Endothelial cell (in vitro differentiated cells): ENCODE data around the gene TMEM130. TPM values are rescaled to one million over a fixed set of nuclear protein-coding genes. Genes with fewer than 3 reads are reported as not detected.

Source experiments
- DNase-seq: peaks from one replicate; pipeline ENCODE4 v3.0.0; 2021; ENCODE audit warnings: low spot score
- H3K27ac Mint-ChIP-seq: one replicate; pipeline ENCODE4 v1.8.0; 2021; ENCODE audit warnings: mixed read lengths, inconsistent platforms; ENCODE audit not compliant: unreplicated experiment
- H3K27me3 Mint-ChIP-seq: one replicate; pipeline ENCODE4 v1.8.0; 2021; ENCODE audit warnings: mild to moderate bottlenecking, moderate library complexity, mixed read lengths, inconsistent platforms; ENCODE audit not compliant: unreplicated experiment
- H3K36me3 Mint-ChIP-seq: one replicate; pipeline ENCODE4 v1.8.0; 2021; ENCODE audit warnings: mild to moderate bottlenecking, low read depth, mixed read lengths, inconsistent platforms; ENCODE audit not compliant: unreplicated experiment
- H3K4me1 Mint-ChIP-seq: one replicate; pipeline ENCODE4 v1.8.0; 2021; ENCODE audit warnings: mild to moderate bottlenecking, mixed read lengths, inconsistent platforms; ENCODE audit not compliant: unreplicated experiment
- H3K4me3 Mint-ChIP-seq: one replicate; pipeline ENCODE4 v1.8.0; 2021; ENCODE audit warnings: mild to moderate bottlenecking, mixed read lengths, inconsistent platforms; ENCODE audit not compliant: unreplicated experiment
- H3K9me3 Mint-ChIP-seq: one replicate; pipeline ENCODE4 v1.8.0; 2021; ENCODE audit warnings: mixed read lengths, inconsistent platforms; ENCODE audit not compliant: unreplicated experiment
- CTCF ChIP-seq: fragments of 200-600 bp; sonication (generic); IDR thresholded peaks from one replicate; pipeline ENCODE4 v1.5.0; 2021; ENCODE audit warnings: antibody characterized with exemption; ENCODE audit not compliant: unreplicated experiment
- microRNA-seq: library from miRNA; unstranded; fragments of <30 nt; microRNA quantifications from one replicate; pipeline ENCODE4, GENCODE V29; 2020; ENCODE audit not compliant: unreplicated experiment
- total RNA-seq: library from RNA; stranded (reverse); fragmentation: NEBNext Ultra II Directional; extraction: Animal tissue kit (Norgen Biotek cat#: 25700); gene quantifications from one replicate; pipeline ENCODE4 v1.2.1, GENCODE V29; 2021; ENCODE audit not compliant: unreplicated experiment

Gene TMEM130
- total RNA-seq, 1 donor from 2014 or later: not detected

- H3K9me3 Mint-ChIP-seq: no peaks in the 10 kb centered on the region
- H3K4me3 Mint-ChIP-seq: no peak overlapping the region
- H3K4me1 Mint-ChIP-seq: no peaks in the 10 kb centered on the region
- H3K27ac Mint-ChIP-seq: no peak overlapping the region
- H3K36me3 Mint-ChIP-seq: no peaks in the 10 kb centered on the region
- DNase-seq: no peak
- TF ChIP-seq CTCF: no peak
- H3K27me3 Mint-ChIP-seq: peaks cover 2% of the 10 kb centered on the region
These were observed 67.6 kb downstream of the TMEM130 start for GRCh38 chr7:98802088-98802780.

GRCh38 chr7:98800996-98801395 lies 68.8 kb downstream of the TMEM130 start:
- DNase-seq: no peak
- Mint-ChIP-seq H3K36me3 (no peaks in the 10 kb centered on the region), H3K4me3 (no peak overlapping the region), H3K9me3 (no peaks in the 10 kb centered on the region), H3K27me3 (no peaks in the 10 kb centered on the region), H3K27ac (no peak overlapping the region), H3K4me1 (no peaks in the 10 kb centered on the region)
- no peak for TF ChIP-seq CTCF

GRCh38 chr7:98797150-98797549 lies 72.7 kb downstream of the TMEM130 start:
- H3K27me3 Mint-ChIP-seq: peaks cover 3% of the 10 kb centered on the region
- no peaks in the 10 kb centered on the region for H3K36me3 Mint-ChIP-seq
- H3K4me1 Mint-ChIP-seq: no peaks in the 10 kb centered on the region
- H3K27ac Mint-ChIP-seq: no peak overlapping the region
- no peak overlapping the region for H3K4me3 Mint-ChIP-seq
- no peaks in the 10 kb centered on the region for H3K9me3 Mint-ChIP-seq
- DNase-seq: no peak
- no peak for TF ChIP-seq CTCF

Small RNAs within 50 kb of the gene (microRNA-seq; reads per million reads assigned to microRNA genes)
- gene MIR3609: 2.4 reads per million, percentile 33 among the genes with 10 or more reads in this experiment

Other genes with a start within 250 kb of the TMEM130 start
- 53.5 TPM for gene TRRAP, start 8.5 kb upstream of the TMEM130 start, total RNA-seq